Effector memory CD4-positive, alpha-beta T cell (primary cell): ENCODE measurements around the gene CFI.
A peak's percentile ranks its signal among the peaks of the same experiment; 100 is the strongest.

Experiments
- DNase-seq, 3 donors: peaks; one replicate each; pipeline ENCODE4 v3.0.0-alpha.2; 2020
- H3K27ac ChIP-seq: 2 replicates; pipeline ENCODE4 v1.7.0; 2013; ENCODE audit warnings: mild to moderate bottlenecking, low read length, moderate library complexity; ENCODE audit not compliant: insufficient read depth, poor library complexity, severe bottlenecking
- H3K27me3 ChIP-seq: replicated peaks from 2 replicates; pipeline ENCODE4 v1.7.0; 2013; ENCODE audit warnings: mild to moderate bottlenecking, low read length; ENCODE audit not compliant: insufficient read depth, control insufficient read depth, poor library complexity, severe bottlenecking
- H3K36me3 ChIP-seq: 2 replicates; pipeline ENCODE4 v1.7.0; 2013; ENCODE audit warnings: mild to moderate bottlenecking, low read length, moderate library complexity; ENCODE audit not compliant: control insufficient read depth, insufficient read depth
- H3K4me1 ChIP-seq: 2 replicates; pipeline ENCODE4 v1.7.0; 2013; ENCODE audit warnings: low read length, mild to moderate bottlenecking; ENCODE audit not compliant: control insufficient read depth, insufficient read depth, poor library complexity, severe bottlenecking
- H3K4me3 ChIP-seq: 2 replicates; pipeline ENCODE4 v1.7.0; 2013; ENCODE audit warnings: low read length, low read depth, mild to moderate bottlenecking; ENCODE audit not compliant: insufficient read depth, poor library complexity, severe bottlenecking
- H3K9me3 ChIP-seq: 2 replicates; pipeline ENCODE4 v1.7.0; 2013; ENCODE audit warnings: mild to moderate bottlenecking, low read length, moderate library complexity; ENCODE audit not compliant: control insufficient read depth

The CFI gene

GRCh38 chr4:109735566-109736365 lies 66.0 kb downstream of the CFI start:
- Histone ChIP-seq H3K4me1 (no peaks in the 10 kb centered on the region), H3K4me3 (no peak overlapping the region), H3K36me3 (no peaks in the 10 kb centered on the region), H3K27ac (no peak overlapping the region), H3K9me3 (no peaks in the 10 kb centered on the region), H3K27me3 (no peaks in the 10 kb centered on the region)
- DNase-seq: no peak

- Histone ChIP-seq H3K9me3 (no peaks in the 10 kb centered on the region), H3K36me3 (no peaks in the 10 kb centered on the region), H3K27me3 (no peaks in the 10 kb centered on the region), H3K4me3 (no peak overlapping the region), H3K27ac (no peak overlapping the region), H3K4me1 (peaks cover 7% of the 10 kb centered on the region)
- DNase-seq: no peak
Measured at GRCh38 chr4:109733728-109734127, 68.1 kb downstream of the CFI start.

DNA sequence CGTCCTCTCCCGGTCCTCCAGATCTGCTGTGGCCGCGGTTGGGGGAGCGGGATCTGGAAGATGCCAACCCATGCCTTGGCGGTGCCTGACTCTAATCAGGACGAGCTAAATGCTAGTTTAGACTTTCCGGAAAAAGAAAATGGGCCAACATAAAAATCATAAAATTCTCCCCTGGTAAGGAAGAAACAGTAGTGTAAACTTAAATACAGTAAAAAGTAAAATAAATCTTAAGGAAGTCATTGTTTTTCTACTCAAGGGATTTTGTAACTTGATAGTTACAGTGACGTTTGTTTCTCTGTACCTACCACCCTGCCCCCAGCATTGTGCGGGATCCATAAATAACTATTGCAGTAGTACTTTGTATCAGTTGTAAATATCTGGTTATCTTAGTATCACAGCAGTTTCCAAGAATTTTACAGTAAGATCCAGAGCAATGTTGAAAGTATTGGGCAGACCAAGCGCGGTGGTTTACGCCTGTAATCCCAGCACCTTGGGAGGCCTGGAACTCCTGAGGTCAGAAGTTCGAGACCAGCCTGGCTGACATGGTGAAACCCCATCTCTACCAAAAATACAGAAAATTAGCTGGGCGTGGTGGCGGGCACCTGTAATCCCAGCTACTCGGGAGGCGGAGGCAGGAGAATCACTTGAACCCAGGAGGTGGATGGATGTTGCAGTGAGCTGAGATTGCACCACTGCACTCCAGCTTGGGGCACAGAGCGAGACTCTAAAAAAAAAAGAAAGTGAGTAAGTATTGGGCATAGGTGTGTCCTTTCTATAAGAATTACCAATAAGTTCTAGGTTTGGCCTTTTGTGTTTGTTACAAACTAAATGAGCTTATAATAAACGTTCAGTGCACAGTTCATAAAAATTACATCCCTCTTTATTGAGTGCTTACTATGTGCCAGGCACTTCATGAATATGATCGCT lies 70.9 kb downstream of the CFI start:
- no peak for DNase-seq
- peaks cover 9% of the 10 kb centered on the region for H3K4me1 ChIP-seq
- H3K27ac ChIP-seq: peak overlapping the region; percentile 63
- no peaks in the 10 kb centered on the region for H3K36me3 ChIP-seq
- H3K4me3 ChIP-seq: peak overlapping the region; percentile 84
- no peaks in the 10 kb centered on the region for H3K9me3 ChIP-seq
- H3K27me3 ChIP-seq: no peaks in the 10 kb centered on the region

- Histone ChIP-seq H3K27ac (peak within 1 kb of the TSS; percentile 63), H3K27me3 (no peaks in the 10 kb centered on the region), H3K4me1 (peaks cover 9% of the 10 kb centered on the region), H3K9me3 (no peaks in the 10 kb centered on the region), H3K36me3 (no peaks in the 10 kb centered on the region), H3K4me3 (peak within 1 kb of the TSS; percentile 84)
- peak; percentile 71 to 78 (median 76) for DNase-seq
Measured at GRCh38 chr4:109729718-109730618, 71.8 kb downstream of the CFI start, which contains the start of gene PLA2G12A. Gene PLA2G12A (minus strand): TSS chr4:109730070. CDS start chr4:109729809, 261 bp downstream.

- no peak for DNase-seq
- Histone ChIP-seq H3K36me3 (no peaks in the 10 kb centered on the region), H3K27me3 (no peaks in the 10 kb centered on the region), H3K4me1 (peaks cover 9% of the 10 kb centered on the region), H3K4me3 (peak overlapping the region; percentile 84), H3K27ac (peak overlapping the region; percentile 63), H3K9me3 (no peaks in the 10 kb centered on the region)
Measured at GRCh38 chr4:109729117-109729717, 72.6 kb downstream of the CFI start.

DNA sequence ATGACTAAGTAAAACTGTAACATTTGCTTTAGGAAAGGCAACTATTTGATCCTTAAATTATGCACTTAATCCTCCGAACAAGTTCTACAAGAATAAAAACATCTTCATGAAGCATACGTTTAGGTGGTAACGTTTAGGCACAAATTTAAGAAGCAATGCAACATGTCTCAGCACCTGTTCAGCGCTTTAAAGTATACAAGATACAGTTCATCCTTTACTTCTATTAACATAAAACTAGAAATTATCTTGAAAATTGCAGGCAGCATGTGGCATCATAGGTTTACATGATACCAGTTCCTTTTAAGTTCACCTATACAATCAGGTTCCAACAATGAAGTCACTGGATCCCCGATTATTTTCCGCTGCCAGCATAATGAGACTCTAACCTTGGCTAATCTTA lies 73.4 kb downstream of the CFI start:
- Histone ChIP-seq H3K36me3 (no peaks in the 10 kb centered on the region), H3K4me3 (no peak overlapping the region), H3K27me3 (no peaks in the 10 kb centered on the region), H3K27ac (no peak overlapping the region), H3K9me3 (no peaks in the 10 kb centered on the region), H3K4me1 (peaks cover 9% of the 10 kb centered on the region)
- DNase-seq: no peak

- Histone ChIP-seq H3K27ac (no peak overlapping the region), H3K4me1 (no peaks in the 10 kb centered on the region), H3K9me3 (no peaks in the 10 kb centered on the region), H3K36me3 (no peaks in the 10 kb centered on the region), H3K27me3 (no peaks in the 10 kb centered on the region), H3K4me3 (no peak overlapping the region)
- no peak for DNase-seq
Measured at GRCh38 chr4:109723110-109723509, 78.7 kb downstream of the CFI start.

- no peak overlapping the region for H3K27ac ChIP-seq
- H3K4me3 ChIP-seq: no peak overlapping the region
- no peaks in the 10 kb centered on the region for H3K4me1 ChIP-seq
- no peaks in the 10 kb centered on the region for H3K9me3 ChIP-seq
- no peaks in the 10 kb centered on the region for H3K27me3 ChIP-seq
- DNase-seq: no peak
- no peaks in the 10 kb centered on the region for H3K36me3 ChIP-seq
Measured at GRCh38 chr4:109722357-109722756, 79.4 kb downstream of the CFI start.

DNA sequence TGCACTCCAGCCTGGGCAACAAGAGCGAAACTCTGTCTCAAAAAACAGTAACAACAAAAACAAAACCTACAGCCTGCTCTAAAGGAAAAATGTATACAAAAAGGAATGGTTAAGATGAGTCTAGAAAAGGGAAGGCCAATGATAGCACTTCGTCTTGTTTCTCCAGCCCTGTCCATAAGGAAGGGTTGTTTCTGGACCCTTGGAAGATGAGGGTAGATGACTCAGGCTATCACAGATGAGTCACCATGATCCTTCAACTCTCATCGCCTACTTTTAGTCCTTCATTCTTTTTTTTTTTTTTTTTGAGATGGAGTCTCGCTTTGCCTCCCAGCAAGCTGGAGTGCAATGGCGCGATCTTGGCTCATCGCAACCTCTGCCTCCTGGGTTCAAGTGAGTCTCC lies 80.8 kb downstream of the CFI start:
- Histone ChIP-seq H3K27ac (no peak overlapping the region), H3K9me3 (no peaks in the 10 kb centered on the region), H3K4me3 (no peak overlapping the region), H3K27me3 (no peaks in the 10 kb centered on the region), H3K36me3 (peaks cover 5% of the 10 kb centered on the region), H3K4me1 (no peaks in the 10 kb centered on the region)
- DNase-seq: no peak
